MCF 10A (cell line): Measurements from ENCODE around the gene ILDR1. TPM values are rescaled to one million over a fixed set of nuclear protein-coding genes. Genes with fewer than 3 reads are reported as not detected.

Experiments used
- BruUV-seq: library from RNA; stranded (reverse); fragments of 400-500 nt; replicated peaks from 2 replicates; lab custom pipeline; 2021; lab: Mats Ljungman, UMichigan
- CTCF ChIA-PET: fragments of 300-600 bp; sonication (Branson Sonifier 250); formaldehyde crosslinking; extraction: SDS; loops from one replicate; lab custom pipeline; 2021; ENCODE audit warnings: antibody characterized with exemption, inconsistent platforms; lab: Yijun Ruan, JAX
- POLR2A ChIA-PET: fragments of 300-600, 350-650 bp; sonication (Branson Sonifier 250); formaldehyde crosslinking; extraction: SDS; loops from one replicate; lab custom pipeline; 2020; ENCODE audit warnings: antibody characterized with exemption, inconsistent platforms; lab: Yijun Ruan, JAX
- DNase-seq: peaks from one replicate; pipeline ENCODE4 v3.0.0-alpha.2; 2018; ENCODE audit not compliant: unreplicated experiment
- H3K27ac Mint-ChIP-seq: one replicate; pipeline ENCODE4 v1.8.0; 2022; ENCODE audit warnings: mild to moderate bottlenecking, low read depth, mixed read lengths; ENCODE audit not compliant: unreplicated experiment
- H3K27me3 Mint-ChIP-seq: one replicate; pipeline ENCODE4 v1.8.0; 2022; ENCODE audit warnings: mixed read lengths; ENCODE audit not compliant: insufficient read depth, unreplicated experiment
- H3K36me3 Mint-ChIP-seq: one replicate; pipeline ENCODE4 v1.8.0; 2022; ENCODE audit warnings: mild to moderate bottlenecking, moderate library complexity, mixed read lengths; ENCODE audit not compliant: insufficient read depth, unreplicated experiment
- H3K4me1 Mint-ChIP-seq: one replicate; pipeline ENCODE4 v1.8.0; 2022; ENCODE audit warnings: mixed read lengths; ENCODE audit not compliant: insufficient read depth, unreplicated experiment
- H3K4me3 Mint-ChIP-seq: one replicate; pipeline ENCODE4 v1.8.0; 2022; ENCODE audit warnings: mild to moderate bottlenecking, moderate library complexity, mixed read lengths; ENCODE audit not compliant: unreplicated experiment
- H3K9me3 Mint-ChIP-seq: one replicate; pipeline ENCODE4 v1.8.0; 2022; ENCODE audit warnings: mixed read lengths; ENCODE audit not compliant: unreplicated experiment
- intact Hi-C: fragments of 100-400 bp; cut with micrococcal nuclease; formaldehyde crosslinking; loops from 2 replicates; pipeline ENCODE4 v1.14.1; 2022
- total RNA-seq: library from RNA; stranded (reverse); gene quantifications from 2 replicates; pipeline ENCODE4 v1.2.3, GENCODE V29; 2022
- TF ChIP-seq, protein P1 (sequence below): fragments of 200-600 bp; IDR thresholded peaks from one replicate; pipeline ENCODE4 v1.8.0; 2022; ENCODE audit warnings: antibody characterized with exemption, mild to moderate bottlenecking; ENCODE audit not compliant: unreplicated experiment

The ILDR1 gene
- total RNA-seq, 1 experiment from 2014 or later, result 0.23 TPM

DNA sequence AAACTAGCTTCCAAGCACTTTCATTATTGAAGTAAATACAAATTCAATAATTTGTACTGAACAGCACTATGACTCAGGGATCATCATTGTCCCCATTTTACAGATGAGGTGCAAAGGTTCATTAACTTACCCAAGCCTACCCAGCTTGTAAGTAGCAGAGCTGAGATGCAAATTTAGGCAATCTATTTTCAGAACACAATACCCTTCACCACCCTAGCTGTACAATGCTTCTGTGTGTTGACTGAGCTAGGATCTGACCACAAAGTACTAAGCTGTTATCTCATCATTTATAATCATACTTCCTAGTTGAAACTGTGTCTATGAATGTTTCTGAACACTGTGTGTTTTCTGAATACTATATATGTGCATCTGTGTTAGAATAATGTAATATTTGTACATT is 3.2 kb upstream of the ILDR1 start:
- no peak for DNase-seq
- H3K4me1 Mint-ChIP-seq, result peaks cover under 1% of the 10 kb centered on the region
- no peaks in the 10 kb centered on the region for H3K27me3 Mint-ChIP-seq
- ChIA-PET CTCF (no interaction called here), POLR2A (interaction anchor here (0.6 kb wide), 1 partner anchor 1439 kb away, joined by 3 read pairs; no protein-coding TSS in a partner anchor)
- H3K9me3 Mint-ChIP-seq, result no peaks in the 10 kb centered on the region
- TF ChIP-seq, protein P1, sequence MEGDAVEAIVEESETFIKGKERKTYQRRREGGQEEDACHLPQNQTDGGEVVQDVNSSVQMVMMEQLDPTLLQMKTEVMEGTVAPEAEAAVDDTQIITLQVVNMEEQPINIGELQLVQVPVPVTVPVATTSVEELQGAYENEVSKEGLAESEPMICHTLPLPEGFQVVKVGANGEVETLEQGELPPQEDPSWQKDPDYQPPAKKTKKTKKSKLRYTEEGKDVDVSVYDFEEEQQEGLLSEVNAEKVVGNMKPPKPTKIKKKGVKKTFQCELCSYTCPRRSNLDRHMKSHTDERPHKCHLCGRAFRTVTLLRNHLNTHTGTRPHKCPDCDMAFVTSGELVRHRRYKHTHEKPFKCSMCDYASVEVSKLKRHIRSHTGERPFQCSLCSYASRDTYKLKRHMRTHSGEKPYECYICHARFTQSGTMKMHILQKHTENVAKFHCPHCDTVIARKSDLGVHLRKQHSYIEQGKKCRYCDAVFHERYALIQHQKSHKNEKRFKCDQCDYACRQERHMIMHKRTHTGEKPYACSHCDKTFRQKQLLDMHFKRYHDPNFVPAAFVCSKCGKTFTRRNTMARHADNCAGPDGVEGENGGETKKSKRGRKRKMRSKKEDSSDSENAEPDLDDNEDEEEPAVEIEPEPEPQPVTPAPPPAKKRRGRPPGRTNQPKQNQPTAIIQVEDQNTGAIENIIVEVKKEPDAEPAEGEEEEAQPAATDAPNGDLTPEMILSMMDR, result no peak
- no TSS peak for BruUV-seq
- no peak overlapping the region for H3K27ac Mint-ChIP-seq
- no peaks in the 10 kb centered on the region for H3K36me3 Mint-ChIP-seq
- H3K4me3 Mint-ChIP-seq, result no peak overlapping the region
- intact Hi-C loops, result no loop called here

DNA sequence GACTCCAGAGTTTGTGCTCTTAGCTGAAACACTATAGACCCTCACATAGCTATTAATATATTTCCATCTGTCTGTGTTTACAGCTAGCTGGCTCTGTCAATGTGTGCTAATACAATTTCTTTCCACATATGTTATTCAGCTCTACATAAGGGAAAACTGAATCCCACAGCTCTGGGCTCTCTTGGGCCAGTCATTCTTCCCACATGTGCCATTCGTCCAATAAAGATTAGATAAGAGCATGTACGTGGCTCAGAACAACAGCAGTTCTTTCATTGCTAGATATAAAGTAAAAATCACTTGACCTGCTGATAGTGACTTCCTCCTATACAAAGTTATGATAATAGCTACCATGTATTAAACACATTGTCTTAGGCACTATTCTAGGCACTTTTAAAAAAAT is 2.8 kb upstream of the ILDR1 start:
- no peaks in the 10 kb centered on the region for H3K9me3 Mint-ChIP-seq
- CTCF ChIA-PET, result no interaction called here
- BruUV-seq, result no TSS peak
- DNase-seq, result no peak
- no peaks in the 10 kb centered on the region for H3K4me1 Mint-ChIP-seq
- intact Hi-C loops, result no loop called here
- H3K36me3 Mint-ChIP-seq, result no peaks in the 10 kb centered on the region
- no peak overlapping the region for H3K4me3 Mint-ChIP-seq
- POLR2A ChIA-PET, result interaction anchor here (0.6 kb wide), 1 partner anchor 12 kb away, joined by 3 read pairs; no protein-coding TSS in a partner anchor
- H3K27me3 Mint-ChIP-seq, result no peaks in the 10 kb centered on the region
- H3K27ac Mint-ChIP-seq, result no peak overlapping the region
- TF ChIP-seq, protein P1, result no peak

DNA sequence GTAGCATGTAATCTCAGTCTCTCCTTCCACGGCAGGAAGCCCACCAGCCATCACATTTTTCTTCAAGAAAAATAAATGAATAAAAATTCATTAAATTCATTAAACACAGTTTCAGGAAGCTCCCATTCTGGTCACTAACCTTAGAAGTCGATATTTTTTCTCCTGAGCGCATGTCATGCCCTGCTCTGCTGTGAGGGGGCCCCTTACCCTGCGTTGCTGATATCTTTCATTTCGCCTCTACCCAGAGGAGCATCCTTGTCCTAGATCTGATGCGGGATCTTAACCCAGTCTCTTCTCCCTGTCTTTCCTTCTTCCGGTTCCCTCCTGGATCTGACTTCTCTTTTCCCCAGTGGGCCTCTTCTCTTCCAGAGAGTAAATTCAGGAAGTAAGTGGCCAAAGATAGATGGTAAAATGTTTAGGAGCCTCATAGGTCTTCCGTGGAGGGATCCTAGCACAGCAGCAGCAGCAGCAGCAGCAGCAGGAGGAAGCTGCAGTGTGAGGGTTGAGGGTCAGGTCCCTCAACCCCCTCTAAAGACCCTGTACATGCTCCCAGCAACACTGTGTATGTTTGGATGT is 1.4 kb upstream of the ILDR1 start:
- H3K4me3 Mint-ChIP-seq, result no peak overlapping the region
- no peak overlapping the region for H3K27ac Mint-ChIP-seq
- no TSS peak for BruUV-seq
- H3K27me3 Mint-ChIP-seq, result no peaks in the 10 kb centered on the region
- intact Hi-C loops, result no loop called here
- ChIA-PET POLR2A (no interaction called here), CTCF (no interaction called here)
- DNase-seq, result no peak
- no peaks in the 10 kb centered on the region for H3K4me1 Mint-ChIP-seq
- TF ChIP-seq, protein P1, result no peak
- H3K36me3 Mint-ChIP-seq, result no peaks in the 10 kb centered on the region
- H3K9me3 Mint-ChIP-seq, result no peaks in the 10 kb centered on the region

DNA sequence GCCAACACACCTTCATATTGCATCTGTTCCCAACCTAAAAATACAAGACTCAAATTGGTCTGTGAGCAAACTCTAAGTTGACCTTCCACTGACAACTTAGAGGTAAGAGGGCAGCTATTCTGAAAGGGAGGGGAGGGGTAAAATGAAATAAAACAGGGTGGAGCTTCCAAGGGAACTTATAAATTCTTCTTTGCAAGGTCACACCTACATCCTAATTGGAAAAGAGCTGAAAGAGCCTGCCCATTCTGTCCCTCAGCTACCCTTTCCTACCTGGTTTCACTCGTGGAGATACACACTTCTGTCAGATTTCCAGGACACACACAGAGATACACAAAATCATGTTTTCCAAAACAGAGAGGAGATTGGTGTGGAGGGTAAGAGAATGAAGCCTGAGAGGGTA is 1.0 kb downstream of the ILDR1 start:
- BruUV-seq, result no TSS peak
- H3K4me1 Mint-ChIP-seq, result no peaks in the 10 kb centered on the region
- TF ChIP-seq, protein P1, result no peak
- intact Hi-C loops, result no loop called here
- H3K27me3 Mint-ChIP-seq, result no peaks in the 10 kb centered on the region
- H3K36me3 Mint-ChIP-seq, result no peaks in the 10 kb centered on the region
- ChIA-PET POLR2A (interaction anchor here (0.9 to 1.0 kb wide), 2 partner anchors 23 to 41 kb away, joined by 3 read pairs; no protein-coding TSS in a partner anchor), CTCF (interaction anchor here (0.6 to 2.5 kb wide), 4 partner anchors 10 to 80 kb away, joined by 3 to 5 read pairs (median 4); no protein-coding TSS in a partner anchor)
- H3K4me3 Mint-ChIP-seq, result no peak overlapping the region
- no peak for DNase-seq
- no peaks in the 10 kb centered on the region for H3K9me3 Mint-ChIP-seq
- H3K27ac Mint-ChIP-seq, result no peak overlapping the region
